Renal pelvis (tissue), 4 donors: ENCODE data around the gene ZNF592. TPM values are rescaled to one million over a fixed set of nuclear protein-coding genes. Genes with fewer than 3 reads are reported as not detected.
"Not testable (repeated sequence)": the region's sequence is repeated elsewhere in the genome, so short reads cannot be mapped to it uniquely, and the experiment has no call there.

Source experiments
- DNase-seq: peaks from one replicate; pipeline ENCODE4 v3.0.0-alpha.2; 2013
- polyA plus RNA-seq, 3 donors: library from polyadenylated mRNA; unstranded; fragments of 120-200 nt; gene quantifications; one replicate each; pipeline ENCODE4 v1.2.1, GENCODE V29; 2013; ENCODE audit not compliant: insufficient read length in 3 of 3

Gene ZNF592
- polyA plus RNA-seq, 3 donors: 32.4 to 39.5 (median 33.9) TPM

DNA sequence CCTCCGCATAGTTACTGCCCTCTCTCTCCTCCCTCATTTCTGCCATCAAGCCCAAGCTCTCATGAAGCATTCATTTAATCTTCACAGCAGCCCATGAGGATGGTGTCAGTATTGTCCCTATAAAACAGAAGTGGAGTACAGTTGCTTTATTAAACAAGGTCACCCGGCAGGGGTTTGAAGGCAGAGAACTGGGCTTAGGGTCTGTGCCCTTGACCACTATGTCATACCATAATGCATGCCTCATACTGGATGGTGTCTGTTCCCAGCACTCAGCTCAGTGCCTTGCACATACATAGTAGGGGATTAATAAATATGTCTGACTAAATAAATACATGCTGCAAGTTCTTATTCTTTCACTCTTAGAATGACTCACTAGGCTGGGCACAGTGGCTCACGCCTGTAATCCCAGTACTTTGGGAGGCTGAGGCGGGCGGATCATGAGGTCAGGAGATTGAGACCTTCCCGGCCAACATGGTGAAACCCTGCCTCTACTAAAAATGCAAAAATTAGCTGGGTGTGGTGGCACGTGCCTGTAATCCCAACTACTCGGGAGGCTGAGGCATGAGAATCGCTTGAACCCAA is 12.8 kb upstream of the ZNF592 start:
- not testable (repeated sequence) for DNase-seq

DNA sequence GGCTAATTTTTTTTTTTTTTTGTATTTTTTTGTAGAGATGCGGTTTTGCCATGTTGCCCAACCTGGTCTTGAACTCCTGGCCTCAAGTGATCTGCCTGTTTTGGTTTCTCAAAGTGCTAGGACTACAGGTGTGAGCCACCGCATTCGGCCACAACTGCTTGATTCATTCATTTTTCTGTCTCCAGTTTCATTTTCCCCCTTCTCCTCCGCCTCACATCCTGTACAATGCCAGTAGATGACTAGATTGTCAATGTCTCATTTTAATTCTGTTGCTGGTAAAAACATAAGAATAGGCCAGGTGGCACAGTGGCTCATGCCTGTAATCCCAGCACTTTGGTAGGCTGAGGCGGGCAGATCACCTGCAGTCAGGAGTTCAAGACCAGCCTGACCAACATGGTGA is 12.0 kb upstream of the ZNF592 start:
- DNase-seq: no peak

DNA sequence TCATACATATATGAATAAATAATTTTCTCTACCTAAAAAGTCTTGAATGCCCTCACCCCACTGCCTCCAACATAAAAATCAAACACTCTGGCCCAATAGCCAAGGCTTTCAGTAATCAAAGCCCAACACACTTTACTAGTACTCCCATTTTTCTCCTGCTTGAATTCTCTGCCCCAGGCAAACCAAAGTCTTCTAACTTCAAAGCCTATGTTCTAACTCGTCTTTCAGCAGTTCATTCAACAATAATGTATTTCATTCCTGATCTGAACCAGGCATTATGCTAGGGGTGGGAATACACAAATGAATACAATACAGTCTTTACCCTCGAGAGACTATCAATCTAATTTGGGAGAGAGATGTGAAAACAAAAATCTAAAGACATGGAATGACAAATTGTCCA is 11.4 kb upstream of the ZNF592 start:
- DNase-seq: no peak

DNA sequence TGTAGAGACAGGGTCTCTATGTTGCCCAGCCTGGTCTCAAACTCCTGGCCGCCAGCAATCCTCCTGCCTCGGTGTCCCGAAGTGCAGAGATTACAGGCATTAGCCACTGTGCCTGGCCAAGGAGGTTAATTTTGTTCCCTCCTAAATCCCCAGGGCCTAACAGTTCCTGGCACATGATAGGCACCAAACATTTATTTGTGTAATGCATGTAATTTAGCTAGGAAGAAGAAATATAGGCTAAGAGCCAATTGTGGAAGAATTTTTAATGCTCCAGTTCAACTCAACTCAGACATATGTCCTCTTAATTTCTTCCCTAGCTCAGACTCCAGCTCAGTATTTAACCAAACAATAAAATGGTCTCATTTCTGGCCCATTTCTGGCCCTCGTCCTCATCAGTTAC is 7.7 kb upstream of the ZNF592 start:
- no peak for DNase-seq

DNA sequence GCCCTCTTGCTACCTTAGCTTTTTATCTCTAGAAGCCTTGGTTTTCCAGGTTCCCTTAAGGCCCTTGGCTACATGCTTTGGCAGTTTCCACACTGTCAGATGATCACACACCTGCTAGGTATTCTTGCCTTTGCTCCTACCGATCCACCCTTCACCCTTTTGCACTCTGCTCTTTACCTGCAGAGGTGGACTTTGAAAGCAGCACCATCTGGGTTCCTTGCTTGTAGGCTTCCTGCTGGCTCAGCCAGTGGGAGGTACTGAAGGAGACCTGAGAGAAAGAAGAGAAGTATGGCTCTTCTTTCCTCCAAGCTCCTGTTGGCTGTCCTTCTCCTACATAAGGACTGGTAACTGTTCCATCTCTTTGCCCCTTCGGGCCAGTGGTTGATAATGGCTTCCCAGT is 7.3 kb upstream of the ZNF592 start:
- DNase-seq: no peak

DNA sequence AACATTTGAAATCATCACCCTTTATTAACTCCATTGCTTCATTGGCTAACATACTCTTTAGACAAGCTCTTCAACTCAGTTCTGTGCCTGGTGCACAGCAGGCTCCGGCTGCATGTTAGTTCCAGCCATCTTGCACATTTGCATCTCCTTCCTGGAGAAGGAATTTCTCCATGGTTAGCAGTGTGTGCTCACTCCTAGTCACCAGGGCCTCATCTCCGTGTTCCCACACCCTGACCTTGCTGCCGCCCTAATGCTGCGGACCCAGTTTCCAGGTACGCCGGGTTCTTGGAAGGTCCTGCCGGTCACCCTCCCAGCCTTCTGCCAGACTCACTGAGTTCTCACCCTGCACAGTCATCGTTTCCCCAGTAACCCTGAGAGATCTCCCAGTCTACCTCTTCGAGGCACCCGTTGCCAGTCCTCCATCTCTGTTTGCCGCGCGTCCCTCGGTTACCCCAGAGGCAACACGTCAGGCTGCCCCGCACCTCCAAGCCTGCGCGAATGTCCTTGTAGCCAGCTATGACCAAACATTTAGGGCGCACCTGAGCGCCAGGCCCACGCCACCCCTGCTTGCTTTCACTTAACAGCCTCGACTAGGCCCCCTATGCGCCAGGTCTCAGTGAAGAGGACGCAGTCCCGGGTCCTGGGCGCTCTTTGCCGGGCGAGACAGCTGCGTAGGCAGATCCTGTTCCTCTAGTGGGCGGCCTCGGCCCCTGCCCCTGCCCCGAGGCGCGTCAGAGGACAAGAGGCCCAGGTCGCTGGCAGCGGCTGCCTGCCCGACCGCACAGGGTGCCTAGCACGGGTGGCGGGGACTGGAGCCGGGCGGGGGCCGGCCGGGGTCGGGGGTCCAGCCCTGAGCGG is 747 bp upstream of the ZNF592 start:
- DNase-seq: peak; percentile 66

DNA sequence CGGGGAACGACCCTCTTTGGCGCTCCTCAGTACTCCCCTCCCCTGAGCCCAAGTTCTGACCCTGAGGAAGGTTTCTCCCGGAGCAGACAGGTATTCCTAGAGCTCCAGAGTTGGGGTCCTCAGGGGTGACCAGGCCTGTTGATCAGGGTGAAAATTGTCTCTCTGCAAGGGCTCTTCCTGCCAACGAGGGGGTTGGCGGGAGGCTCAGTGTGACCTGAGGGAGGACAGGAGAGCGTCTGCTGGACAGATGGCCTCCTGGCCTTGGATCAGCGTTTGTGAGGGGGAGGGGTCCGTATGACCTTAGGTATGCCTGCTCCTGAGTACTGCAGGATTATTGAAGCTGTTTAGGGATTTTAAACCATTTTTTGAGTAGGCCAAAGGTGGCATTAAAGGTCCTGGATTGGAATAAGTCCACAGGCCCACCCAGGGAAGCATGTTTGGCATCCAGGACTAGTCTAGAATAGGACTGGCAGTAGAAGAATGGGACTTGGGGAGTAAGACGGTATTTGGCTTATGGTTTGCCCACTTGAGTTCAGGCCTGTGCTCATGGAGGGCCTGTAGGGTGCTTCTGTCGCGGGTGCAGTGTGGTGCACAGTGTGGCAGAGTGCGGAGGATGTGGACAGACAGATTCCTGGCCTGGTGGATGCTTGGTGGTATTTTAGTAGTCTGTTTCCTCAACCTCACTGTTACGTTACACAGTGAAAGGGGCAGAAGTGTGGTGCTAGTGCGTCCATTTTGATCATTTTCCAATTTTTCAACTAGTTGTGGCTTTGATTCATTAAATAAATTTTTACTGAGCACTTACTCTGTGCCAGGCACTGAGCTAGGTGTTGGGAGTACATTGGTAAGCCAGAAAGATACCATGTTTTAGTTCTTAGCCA is 959 bp downstream of the ZNF592 start:
- DNase-seq: no peak

DNA sequence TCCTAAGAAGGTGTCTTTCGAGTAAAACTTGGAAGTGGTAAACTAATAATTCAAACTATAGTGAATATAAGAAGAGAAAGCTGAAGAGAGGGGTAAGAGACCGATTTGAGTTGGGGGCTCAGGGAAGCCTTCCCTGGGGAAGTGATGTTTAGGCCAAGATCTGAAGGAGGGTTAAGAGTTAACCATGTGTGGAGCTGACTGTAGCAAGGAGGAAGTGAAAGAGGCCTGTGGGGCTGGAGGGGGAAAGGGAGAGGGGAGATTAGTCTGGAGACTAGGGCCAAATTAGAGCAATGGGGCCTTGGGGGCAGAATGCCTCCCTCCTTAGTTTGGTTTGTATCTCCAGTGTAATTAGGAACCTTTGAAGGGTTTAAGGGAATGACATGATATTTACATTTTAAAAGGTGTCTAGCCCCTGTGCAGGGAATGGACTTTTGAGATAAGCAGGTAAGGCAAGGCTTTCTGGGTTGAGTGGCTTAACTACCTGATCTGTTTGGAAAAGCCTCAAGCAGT is 2.2 kb downstream of the ZNF592 start:
- no peak for DNase-seq

DNA sequence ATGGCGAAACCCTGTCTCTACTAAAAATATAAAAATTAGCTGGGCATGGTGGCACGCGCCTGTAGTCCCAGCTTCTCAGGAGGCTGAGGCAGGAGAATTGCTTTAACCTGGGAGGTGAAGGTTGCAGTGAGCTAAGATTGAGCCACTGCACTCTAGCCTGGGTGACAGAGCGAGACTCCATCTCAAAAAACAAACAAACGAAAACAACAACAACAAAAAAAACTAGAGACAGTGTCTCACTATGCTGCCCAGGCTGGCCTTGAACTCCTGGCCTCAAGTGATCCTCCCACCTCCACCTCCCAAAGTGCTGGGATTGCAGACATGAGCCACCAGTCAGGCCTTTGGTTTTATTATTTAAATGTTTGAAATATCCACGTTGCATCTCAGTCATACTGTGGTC is 3.3 kb downstream of the ZNF592 start:
- not testable (repeated sequence) for DNase-seq

DNA sequence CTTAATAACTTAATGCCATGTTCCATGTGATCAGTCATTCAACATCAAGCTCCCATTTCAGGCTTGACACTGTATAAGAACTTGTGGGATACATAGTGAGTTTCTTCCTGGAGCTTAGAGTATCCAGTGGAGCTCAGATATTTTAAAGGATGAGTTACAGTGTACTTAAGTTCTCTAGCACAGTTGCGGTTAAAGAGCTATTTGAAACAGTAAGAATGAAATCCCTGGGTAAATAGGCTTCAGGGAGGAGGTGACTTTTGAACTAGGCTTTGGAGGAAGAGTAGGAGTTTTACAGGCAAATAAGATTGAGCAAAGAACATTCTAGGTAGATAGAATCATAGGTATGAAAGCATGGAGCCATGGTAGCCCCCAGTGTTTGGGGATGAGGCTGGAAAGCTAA is 3.8 kb downstream of the ZNF592 start:
- DNase-seq: no peak

DNA sequence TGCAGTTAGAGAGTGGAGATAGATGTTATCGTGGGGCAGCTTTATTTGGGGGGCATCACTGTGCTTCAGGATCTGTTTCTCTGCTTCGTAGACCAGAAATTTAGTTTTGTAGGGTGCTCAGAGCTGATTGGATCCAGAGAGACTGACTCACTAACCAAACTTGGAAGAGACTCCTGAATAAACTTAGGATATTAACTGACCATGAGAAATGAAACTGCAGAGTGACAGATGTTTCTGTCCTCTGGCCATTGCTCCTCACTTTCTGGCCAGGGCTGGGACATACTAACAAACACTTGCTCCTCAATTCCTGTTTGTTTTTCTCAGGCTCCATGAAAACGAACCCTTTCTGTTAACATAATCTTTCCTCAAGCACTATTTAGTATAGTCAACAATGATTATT is 4.3 kb downstream of the ZNF592 start:
- no peak for DNase-seq

DNA sequence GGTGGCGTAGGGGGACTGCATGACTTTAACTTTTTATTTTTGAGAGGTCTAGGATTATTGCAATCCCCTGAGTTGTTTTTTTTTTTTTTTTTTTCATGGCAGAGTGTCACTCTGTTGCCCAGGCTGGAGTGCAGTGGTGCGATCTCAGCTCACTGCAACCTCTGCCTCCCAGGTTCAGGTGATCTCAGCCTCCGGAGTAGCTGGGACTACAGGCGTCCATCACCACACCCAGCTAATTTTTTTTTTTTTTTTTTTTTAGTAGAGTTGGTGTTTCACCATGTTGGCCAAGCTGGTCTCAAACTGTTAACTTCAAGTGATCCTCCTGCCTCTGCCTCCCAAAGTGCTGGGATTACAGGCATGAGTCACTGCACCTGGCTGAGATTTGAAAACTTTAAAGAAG is 6.5 kb downstream of the ZNF592 start:
- not testable (repeated sequence) for DNase-seq

DNA sequence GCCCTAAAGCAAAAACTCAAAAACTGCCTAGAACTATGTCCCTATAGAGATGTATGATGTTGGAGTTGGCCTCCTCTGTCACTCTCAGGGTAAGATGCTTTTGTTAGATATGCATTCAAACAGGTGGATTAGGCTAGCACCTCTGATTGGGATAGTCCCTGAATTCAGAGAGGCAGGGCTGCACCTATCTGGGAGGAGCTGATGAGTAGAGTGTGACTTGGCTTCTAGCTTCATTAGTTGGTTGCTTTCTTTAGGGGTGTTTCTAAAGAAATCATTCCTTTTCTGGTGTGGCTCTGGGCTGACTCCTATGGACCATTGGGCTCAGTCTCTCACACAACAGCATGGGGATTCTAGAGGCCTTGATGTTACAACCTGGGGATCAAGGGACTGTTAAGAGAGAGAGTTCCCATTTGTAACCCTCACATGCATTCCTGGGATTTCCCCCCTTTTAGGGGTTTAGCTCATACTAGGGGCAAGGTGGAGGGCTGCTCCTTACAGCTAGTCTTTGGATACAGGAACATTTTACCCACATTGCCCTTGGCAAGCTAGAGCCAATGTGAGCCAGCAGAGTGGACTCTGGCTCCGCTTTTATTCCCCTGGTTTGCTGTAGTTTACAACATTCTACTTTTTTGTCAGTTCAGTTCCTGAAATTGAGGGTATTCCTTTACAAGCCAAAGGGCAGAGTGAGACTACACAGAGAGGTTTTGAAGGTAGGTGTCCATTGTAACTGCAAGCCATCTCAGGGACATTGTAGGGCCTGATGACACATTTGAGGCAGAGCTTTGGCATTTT is 7.5 kb downstream of the ZNF592 start:
- DNase-seq: no peak

DNA sequence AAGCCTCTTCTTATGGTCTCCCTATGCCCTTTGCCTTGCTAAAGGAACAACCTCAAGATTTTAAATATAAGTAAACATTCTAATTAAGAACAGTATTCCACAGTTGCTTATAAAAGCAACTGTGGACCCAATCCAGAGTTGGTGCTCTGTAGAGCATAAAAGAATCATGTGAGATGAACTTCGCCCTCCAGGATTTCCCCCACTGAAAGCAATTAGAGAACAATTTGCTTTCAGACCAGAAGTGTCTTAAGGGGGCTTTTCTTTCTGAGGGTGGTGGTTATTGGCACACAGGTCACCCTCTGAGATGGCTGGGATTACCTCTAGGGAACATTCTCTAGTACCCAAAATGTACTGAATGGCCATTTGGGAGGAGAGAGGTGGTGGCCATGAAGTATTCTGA is 10.6 kb downstream of the ZNF592 start:
- DNase-seq: no peak

DNA sequence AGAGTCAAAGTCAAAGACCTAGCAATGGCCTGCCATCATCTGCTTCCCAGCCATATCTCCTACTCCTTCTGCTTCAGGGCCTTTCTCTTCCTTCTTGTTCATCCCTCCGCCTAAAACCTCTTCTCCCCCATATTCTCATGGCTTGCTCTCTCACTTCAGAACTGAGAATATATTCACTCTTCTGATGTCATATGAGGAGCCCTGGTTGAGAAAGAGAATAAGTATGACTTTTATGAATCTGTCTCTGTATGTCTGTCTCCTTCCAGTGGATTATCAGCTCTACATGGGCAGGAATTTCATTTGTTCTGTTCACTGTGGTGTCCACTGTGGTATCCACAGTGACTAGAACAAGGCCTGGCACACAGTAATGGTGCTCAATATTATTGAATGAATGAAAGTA is 11.8 kb downstream of the ZNF592 start:
- DNase-seq: no peak

DNA sequence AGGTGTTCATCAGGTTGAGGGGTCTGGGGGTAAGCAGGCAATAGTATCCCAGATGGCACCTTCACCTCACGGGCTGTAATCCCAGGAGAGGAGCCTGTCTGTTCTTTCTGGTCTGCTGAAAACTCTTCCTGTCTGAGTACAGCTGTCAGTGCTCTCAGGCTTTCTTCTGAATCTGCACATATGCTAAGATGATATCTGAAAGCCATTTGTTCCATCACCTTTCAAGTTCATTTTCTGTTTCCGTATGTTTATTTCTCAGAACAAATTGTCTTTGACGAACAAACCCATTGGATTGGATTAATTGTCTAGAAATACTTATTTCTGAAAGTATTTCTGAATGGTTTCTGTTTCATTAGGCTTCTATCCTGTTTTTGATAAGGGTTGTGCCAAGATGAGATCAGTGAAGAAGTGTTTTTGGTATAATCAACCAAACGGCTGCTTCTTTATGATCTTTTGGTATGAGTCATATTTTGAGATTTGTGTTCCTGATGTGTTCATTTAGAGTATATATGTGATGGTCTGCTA is 13.3 kb downstream of the ZNF592 start:
- no peak for DNase-seq

DNA sequence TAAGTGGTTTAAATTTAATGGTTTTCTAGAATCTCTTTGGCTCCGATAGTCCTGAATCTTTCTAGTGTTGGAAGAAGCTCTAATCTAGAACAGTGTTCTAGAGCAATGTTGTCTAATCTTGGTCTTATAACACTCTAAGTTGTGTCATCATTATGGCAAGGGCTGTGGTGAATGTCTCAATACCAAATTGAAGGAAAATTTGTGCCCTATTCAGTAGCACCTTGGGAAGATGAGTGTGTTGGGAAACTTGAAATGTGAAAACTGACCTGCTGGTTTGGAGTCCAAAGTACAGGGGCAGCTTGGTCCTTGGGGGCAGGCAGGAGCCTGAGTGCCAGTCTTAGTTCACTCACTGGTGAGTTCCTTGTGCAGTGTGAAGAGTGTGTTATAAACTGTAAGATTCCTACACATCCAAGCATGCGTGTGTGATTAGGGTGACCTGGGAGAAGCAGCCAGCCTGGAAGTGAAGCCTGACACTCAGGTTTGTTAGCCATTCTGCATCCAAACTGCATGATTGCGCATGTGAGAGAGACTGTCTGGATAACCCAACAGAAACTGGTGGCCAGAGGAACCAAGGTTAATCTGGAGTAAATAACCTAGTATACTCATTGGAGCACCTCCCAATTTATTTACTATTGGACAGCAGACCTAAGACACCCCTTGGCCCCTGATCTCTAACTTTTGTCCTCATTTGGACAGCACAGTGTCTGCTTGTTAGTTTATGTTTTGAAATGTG is 14.6 kb downstream of the ZNF592 start:
- DNase-seq: no peak

DNA sequence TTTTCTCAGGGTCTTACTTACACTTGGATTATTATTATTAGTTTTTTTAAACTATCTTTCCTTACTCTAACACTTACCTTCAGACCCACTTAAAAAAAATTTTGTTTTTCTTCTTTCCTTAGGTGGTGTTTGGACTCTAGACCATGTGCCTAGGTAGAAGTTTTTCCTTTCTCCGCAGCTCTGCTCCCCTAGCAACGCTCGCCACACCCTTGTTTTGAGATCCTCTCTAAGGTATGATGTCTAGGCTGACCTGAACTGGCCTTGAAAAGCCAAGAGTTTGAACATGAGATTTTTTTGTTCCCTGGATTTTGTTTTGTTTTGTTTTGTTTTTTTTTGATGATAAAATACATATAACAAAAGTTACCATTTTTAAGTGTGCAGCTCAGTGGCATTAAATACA is 16.2 kb downstream of the ZNF592 start:
- DNase-seq: no peak

DNA sequence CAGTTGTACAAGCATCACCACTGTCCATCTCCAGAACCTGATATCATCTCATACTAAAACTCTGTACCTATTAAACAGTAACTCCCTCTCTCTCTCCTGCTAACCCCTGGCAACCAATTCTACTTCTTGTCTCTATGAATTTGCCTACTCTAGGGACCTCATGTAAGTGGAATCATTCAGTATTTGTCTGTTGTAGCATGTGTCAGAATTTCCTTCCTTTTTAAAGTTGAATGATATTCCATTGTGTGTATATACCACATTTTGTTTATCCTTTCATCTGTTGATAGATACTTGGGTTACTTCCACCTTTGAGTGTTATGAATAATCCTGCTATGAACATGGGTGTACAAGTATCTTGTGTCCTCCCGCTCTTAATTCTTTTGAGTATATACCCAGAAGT is 16.6 kb downstream of the ZNF592 start:
- DNase-seq: no peak

DNA sequence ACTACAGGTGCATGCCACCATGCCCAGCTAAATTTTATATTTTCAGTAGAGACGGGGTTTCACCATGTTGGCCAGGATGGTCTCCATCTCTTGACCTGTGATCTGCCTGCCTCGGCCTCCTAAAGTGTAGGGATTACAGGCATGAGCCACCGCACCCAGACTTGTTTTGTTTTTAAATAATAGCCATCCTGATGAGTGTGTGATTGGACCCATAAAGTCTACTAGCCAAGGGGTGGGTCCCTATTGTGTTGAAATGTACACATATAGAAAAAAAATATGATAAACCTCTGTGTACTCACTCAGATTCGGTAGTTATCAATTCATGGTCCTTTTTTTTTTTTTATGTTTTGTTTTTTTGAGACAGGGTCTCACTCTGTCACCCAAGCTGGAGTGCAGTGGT is 17.3 kb downstream of the ZNF592 start:
- DNase-seq: no peak
